ENCODE measurements around the gene CDHR2. TPM values are rescaled to one million over a fixed set of nuclear protein-coding genes. Genes with fewer than 3 reads are reported as not detected.

The CDHR2 gene
- total RNA-seq, 2 donors from 2014 or later: 1.3 TPM; not detected in 1

DNA sequence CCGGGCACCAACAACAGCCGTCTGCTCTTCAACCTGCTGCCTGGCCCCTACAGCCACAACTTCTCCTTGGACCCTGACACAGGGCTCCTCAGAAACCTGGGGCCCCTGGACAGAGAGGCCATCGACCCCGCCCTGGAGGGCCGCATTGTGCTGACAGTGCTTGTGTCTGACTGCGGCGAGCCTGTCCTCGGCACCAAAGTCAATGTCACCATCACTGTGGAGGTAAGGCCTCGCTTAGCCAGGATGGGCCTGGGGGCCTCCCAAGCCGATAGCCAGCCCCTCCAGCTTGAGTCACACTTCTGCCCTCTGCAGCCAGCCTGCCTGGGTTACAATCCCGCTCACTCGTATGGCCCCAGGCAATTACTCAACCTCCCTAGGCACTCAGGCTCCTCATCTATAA lies 32.2 kb downstream of the CDHR2 start:
- intact Hi-C loops (cut with DNase I): no loop called here
- H3K27me3 ChIP-seq: no peaks in the 10 kb centered on the region
- H3K9me3 ChIP-seq: peaks cover 0 to 13% (median 0%) of the 10 kb centered on the region in 3 donors
- no peaks in the 10 kb centered on the region for H3K4me1 ChIP-seq
- no peak for ATAC-seq
- 75 to 84% methylated on average over 4 to 12 of the region's 12 CpGs for WGBS, 2 donors
- no peak overlapping the region for H3K27ac ChIP-seq
- no peak for DNase-seq
- no peak for TF ChIP-seq POLR2A (IDR thresholded peaks at IDR 0.05)
- TF ChIP-seq CTCF (IDR thresholded peaks at IDR 0.05): no peak
- H3K4me3 ChIP-seq: no peak overlapping the region
- no peaks in the 10 kb centered on the region for H3K36me3 ChIP-seq (replicated peaks in 1 of 2; ENCODE audit: insufficient read depth in 1 of 2, low read depth in 2 of 2)

GRCh38 chr5:176583076-176583475 lies 33.9 kb downstream of the CDHR2 start:
- Histone ChIP-seq H3K27me3 (no peaks in the 10 kb centered on the region), H3K4me1 (no peaks in the 10 kb centered on the region), H3K27ac (no peak overlapping the region), H3K4me3 (no peak overlapping the region), H3K9me3 (peaks cover 0 to 13% (median 0%) of the 10 kb centered on the region in 3 donors), H3K36me3 (replicated peaks in 1 of 2; ENCODE audit: insufficient read depth in 1 of 2, low read depth in 2 of 2) (no peaks in the 10 kb centered on the region)
- ATAC-seq (no peak), DNase-seq (no peak)
- WGBS, 2 donors: 71 to 75% methylated on average over 4 of the region's 4 CpGs
- intact Hi-C loops (cut with DNase I): no loop called here
- TF ChIP-seq CTCF (IDR thresholded peaks at IDR 0.05): no peak
- no peak for TF ChIP-seq POLR2A (IDR thresholded peaks at IDR 0.05)

- Histone ChIP-seq H3K9me3 (peaks cover 0 to 13% (median 0%) of the 10 kb centered on the region in 3 donors), H3K36me3 (replicated peaks in 1 of 2; ENCODE audit: insufficient read depth in 1 of 2, low read depth in 2 of 2) (no peaks in the 10 kb centered on the region), H3K27ac (no peak overlapping the region), H3K4me1 (no peaks in the 10 kb centered on the region), H3K4me3 (no peak overlapping the region), H3K27me3 (no peaks in the 10 kb centered on the region)
- TF ChIP-seq CTCF (IDR thresholded peaks at IDR 0.05): no peak
- TF ChIP-seq POLR2A (IDR thresholded peaks at IDR 0.05): no peak
- 82 to 98% methylated on average over 6 to 7 of the region's 7 CpGs for WGBS, 2 donors
- intact Hi-C loops (cut with DNase I): no loop called here
- no peak for ATAC-seq
- DNase-seq: no peak
Observed at GRCh38 chr5:176587398-176587797, 38.3 kb downstream of the CDHR2 start.

- no peak for DNase-seq
- no peaks in the 10 kb centered on the region for H3K4me1 ChIP-seq
- H3K36me3 ChIP-seq (replicated peaks in 1 of 2; ENCODE audit: insufficient read depth in 1 of 2, low read depth in 2 of 2): no peaks in the 10 kb centered on the region
- ATAC-seq: no peak
- no peaks in the 10 kb centered on the region for H3K27me3 ChIP-seq
- no peak for TF ChIP-seq POLR2A (IDR thresholded peaks at IDR 0.05)
- TF ChIP-seq CTCF (IDR thresholded peaks at IDR 0.05): no peak
- no peak overlapping the region for H3K4me3 ChIP-seq
- peaks cover 0 to 13% (median 0%) of the 10 kb centered on the region in 3 donors for H3K9me3 ChIP-seq
- intact Hi-C loops (cut with DNase I): no loop called here
- no peak overlapping the region for H3K27ac ChIP-seq
Observed at GRCh38 chr5:176588297-176588696, 39.2 kb downstream of the CDHR2 start.

DNA sequence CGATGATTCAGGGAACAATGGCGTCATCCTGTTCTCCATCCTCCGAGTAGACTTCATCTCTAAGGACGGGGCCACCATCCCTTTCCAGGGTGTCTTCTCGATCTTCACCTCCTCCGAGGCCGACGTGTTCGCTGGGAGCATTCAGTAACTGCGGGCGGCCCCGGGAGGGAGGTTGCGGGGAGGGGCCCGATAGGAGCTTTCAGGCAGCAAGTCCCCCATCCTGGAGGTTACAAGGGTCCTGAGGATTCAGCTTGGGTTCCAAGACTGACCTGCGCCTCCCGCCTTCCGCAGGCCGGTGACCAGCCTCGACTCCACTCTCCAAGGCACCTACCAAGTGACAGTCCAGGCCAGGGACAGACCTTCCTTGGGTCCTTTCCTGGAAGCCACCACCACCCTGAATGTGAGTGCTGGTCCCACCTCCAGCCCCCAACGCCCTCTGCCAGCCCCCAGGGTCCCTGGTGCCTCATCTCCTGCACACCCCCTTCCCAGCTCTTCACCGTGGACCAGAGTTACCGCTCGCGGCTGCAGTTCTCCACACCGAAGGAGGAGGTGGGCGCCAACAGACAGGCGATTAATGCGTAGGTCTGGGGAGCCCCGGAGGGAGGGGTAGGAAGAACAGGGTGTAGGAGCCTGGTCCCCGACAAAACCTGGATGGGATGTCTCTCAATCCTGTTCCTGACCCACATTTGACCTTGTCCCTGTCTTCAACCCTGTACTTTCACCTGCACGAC lies 40.1 kb downstream of the CDHR2 start:
- no peaks in the 10 kb centered on the region for H3K4me1 ChIP-seq
- 76 to 83% methylated on average over 25 to 30 of the region's 31 CpGs for WGBS, 2 donors
- H3K4me3 ChIP-seq: no peak overlapping the region
- peaks cover 0 to 13% (median 0%) of the 10 kb centered on the region in 3 donors for H3K9me3 ChIP-seq
- TF ChIP-seq CTCF (IDR thresholded peaks at IDR 0.05): no peak
- TF ChIP-seq POLR2A (IDR thresholded peaks at IDR 0.05): no peak
- intact Hi-C loops (cut with DNase I): no loop called here
- no peaks in the 10 kb centered on the region for H3K36me3 ChIP-seq (replicated peaks in 1 of 2; ENCODE audit: insufficient read depth in 1 of 2, low read depth in 2 of 2)
- H3K27me3 ChIP-seq: no peaks in the 10 kb centered on the region
- DNase-seq (no peak), ATAC-seq (no peak)
- no peak overlapping the region for H3K27ac ChIP-seq
